OCI-LY1 (cell line): ENCODE results near the gene SPDYE2B.
"Not testable (repeated sequence)": the region's sequence is repeated elsewhere in the genome, so short reads cannot be mapped to it uniquely, and the experiment has no call there.

Source experiments
- CTCF ChIP-seq: fragments of 200-600 bp; sonication (generic), shearing (Covaris generic); IDR thresholded peaks from 2 replicates; pipeline ENCODE4 v1.5.1; 2017; ENCODE audit warnings: mild to moderate bottlenecking, antibody characterized with exemption, low read length, moderate library complexity, mixed read lengths
- EZH2 ChIP-seq: fragments of 200-600 bp; sonication (generic), shearing (Covaris generic); IDR thresholded peaks from 2 replicates; pipeline ENCODE4 v1.8.0; 2017; ENCODE audit warnings: borderline replicate concordance, mixed run types, mild to moderate bottlenecking, antibody characterized with exemption, low read length, moderate library complexity, mixed read lengths

GRCh38 chr7:102613575-102614345 lies 36.4 kb upstream of the SPDYE2B start:
- TF ChIP-seq CTCF, EZH2: not testable (repeated sequence)
